Amniotic stem cell (primary cell): ENCODE results near the gene NAA11.

Experiments
- DNase-seq: peaks from one replicate; lab custom pipeline; 2025; lab: John Stamatoyannopoulos, UW

Gene NAA11

DNA sequence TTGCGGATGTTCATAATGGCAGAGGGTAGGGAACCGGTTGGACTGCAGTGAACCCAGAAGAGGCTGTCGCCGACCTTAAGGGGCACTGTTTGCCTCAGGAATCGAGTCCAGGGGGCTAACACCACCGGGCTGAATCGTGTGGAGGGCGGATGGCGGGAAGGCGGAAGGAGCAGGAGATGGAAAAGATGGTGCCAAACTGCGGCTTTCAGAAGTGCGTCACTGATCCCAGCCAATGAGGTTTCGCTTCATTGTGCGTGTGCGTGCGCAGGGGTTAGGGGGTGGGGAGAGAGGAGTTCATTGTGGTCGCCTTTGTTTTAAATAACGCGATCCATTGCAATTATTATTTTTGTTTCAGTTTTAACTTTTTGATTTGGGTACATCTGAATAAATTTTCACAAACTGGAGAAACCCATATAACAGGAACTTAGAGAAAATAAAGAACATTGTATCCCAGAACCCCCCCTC lies at the start of gene NAA11:
Gene NAA11, minus strand, starts transcription at position 198 of the 465 bp plus-strand sequence. Its CDS starts 184 bp downstream, at position 14.
- no peak for DNase-seq

DNA sequence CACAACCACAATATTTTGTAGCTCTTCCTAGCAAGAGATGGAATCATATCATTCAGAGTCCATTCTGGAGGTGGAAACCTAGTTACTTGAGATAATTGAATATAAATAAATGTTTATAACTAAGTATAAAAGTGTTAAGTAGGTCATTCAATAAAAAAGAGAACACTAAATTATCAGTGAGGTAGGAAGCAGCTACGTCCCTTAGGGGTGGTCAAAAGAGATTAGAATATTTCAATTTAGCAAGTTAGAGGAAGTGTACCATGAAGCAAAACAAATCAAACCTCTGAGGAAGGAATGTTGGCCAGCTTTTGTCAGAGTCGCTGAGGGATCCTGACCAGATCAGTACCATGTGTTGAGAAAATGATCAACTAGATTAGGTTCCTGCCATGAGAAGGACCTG lies 44.2 kb upstream of the NAA11 start:
- no peak for DNase-seq

DNA sequence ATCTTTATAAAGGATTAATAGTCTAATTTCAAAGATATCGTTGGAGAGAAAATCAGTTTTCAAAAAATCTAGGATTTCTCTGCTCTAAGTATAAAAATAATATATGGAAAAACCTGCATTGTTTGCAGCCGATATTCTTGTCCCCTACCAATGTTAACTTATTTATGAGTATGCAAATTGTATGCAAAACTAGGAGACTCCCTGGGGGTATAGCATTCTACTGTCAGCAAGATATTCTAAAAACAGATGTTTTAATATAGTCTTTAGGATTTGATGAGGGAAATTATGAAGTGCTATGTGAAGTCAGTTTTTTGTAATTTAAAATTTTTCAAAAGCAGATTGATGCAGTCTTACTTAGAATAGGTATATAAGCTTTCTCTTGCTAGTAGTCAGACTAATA lies 41.2 kb upstream of the NAA11 start:
- DNase-seq: no peak

DNA sequence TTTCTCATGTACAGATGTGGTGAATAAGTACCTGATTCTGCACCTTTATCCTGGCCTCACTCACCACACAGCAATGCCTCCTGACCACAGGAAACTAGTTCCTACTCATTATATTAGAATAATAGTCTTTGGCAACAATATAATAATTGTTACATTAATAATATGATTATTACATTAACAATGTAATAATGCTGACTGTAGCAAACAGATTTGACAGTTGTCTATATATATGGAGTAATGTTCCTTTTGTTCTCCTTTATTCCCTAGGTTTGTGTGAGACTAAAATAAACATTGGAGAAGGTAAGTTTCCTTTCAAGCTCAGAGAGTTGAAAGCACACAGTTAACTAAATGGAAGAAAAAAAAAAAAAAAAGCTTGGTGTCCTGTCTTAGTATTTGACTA lies 40.6 kb upstream of the NAA11 start:
- DNase-seq: no peak

DNA sequence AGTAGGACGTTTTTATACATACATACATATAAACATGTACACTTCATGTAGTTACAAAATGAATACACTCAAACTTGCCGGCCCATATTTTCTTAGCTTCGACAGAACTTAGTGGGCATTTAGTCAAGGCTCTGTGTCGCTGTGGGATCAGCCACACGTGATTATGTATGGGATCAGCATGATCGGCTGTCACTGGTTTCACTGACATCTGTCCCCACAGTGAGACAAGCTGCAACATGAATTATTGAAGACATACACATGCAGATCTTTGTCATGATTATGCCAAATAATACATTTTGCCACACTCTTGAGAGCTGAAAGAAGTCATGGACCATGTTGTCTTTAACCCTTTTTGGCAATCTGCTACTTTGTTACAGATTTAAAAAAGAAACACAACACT lies 38.2 kb upstream of the NAA11 start:
- DNase-seq: no peak

DNA sequence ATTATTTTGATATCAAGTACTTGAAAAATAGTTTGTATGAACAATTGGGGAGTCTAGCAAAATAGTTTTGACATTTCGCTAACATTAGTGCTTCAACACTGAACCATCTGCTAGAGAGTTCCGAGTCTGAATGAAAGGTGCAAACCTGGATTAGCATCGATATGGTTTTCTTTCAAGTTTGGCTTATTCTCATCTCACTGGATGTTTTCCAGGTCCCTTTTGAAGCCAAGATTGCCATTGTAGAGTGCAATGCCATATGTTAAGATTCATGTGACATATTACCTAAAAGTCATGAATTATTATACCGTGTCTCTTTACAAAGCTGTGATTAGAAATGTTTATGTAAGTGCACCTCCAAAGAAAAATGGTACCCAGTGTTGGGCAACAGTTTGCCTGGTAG lies 36.8 kb upstream of the NAA11 start:
- no peak for DNase-seq

DNA sequence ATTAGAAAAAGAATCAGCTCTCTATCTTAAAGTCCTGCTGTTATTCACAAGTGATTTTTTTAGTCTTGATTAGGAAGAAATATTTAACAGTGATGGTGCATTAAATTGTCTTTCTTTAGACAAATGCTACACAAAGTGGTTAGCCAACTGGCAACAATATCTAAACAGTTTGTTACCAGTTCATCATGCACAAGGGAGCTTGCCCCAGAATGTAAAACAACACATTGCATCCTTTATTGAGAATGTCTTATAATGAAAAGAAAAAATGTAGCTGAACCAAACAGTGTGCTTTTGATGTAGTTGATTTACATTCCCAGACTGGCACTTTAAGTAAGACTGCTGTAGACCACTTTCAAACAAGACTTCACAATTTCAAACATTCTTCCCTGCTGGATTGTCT lies 34.1 kb upstream of the NAA11 start:
- DNase-seq: no peak

DNA sequence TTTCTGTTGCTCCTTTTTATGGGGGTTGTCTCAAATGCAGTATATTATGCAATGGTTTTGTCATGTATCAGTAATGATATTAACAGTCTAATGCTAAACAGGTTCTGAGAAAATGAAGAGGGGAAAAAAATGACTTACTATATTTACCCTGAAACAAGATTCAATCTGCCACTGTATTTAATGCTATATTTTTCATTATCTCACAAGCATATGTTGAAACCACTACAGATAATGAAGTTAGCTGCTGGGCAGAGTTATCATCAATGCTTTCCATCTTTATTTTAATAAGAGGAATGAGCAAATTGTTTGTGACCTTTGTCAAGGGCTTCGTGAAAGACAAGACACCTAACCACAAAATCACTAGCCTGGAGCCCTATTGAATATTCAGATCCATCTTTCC lies 32.6 kb upstream of the NAA11 start:
- DNase-seq: no peak

DNA sequence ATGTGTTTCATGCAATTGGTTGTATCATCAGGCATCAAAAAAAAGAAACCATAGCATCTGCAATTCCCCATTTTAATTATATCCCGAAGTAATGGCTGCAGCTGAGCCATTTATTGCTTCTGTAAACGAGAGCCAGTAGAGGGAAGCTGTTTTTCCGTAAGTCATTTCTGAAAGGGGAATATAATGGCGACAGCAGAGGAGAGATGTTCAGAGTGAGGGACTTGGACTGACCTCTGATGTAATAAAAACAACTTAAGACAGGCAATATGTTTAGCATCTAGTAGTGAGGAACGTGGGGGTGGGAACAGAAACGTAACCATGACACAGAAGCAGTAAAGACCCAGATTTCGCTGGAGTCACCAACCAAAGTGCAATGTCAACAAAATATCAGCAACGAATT lies 31.5 kb upstream of the NAA11 start:
- no peak for DNase-seq

DNA sequence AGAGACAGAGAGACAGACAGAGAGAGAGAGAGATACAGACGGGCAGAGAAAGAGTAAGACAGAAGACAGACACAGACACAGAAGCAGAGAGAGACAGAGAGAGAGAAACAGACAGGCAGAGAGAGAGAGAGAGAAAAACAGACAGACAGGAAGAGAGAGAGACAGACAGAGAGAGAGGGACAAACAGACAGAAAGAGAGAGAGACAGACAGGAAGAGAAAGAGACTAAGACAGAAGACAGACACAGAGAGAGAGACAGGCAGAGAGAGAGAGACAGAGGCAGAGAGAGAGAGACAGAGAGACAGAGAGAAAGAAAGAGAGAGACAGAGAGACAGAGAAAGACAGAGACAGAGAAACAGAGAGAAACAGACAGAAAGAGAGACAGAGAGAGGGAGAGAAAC lies 27.2 kb upstream of the NAA11 start:
- DNase-seq: no peak

DNA sequence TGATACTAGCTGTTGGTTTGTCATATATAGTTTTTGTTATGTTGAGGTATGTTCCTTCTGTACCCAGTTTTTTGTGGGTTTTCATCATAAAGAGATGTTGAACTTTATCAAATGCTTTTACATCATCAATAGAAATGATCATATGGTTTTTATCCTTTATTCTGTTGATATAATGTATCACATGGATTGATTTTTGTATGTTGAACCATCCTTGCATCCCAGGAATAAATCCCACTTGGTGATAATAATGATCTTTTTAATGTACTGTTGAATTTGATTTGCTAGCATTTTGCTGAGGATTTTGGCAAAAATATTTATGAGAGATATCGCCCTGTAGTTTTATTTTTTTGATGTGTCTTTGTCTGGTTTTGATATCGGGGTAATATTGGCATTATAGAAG lies 22.5 kb upstream of the NAA11 start:
- no peak for DNase-seq

DNA sequence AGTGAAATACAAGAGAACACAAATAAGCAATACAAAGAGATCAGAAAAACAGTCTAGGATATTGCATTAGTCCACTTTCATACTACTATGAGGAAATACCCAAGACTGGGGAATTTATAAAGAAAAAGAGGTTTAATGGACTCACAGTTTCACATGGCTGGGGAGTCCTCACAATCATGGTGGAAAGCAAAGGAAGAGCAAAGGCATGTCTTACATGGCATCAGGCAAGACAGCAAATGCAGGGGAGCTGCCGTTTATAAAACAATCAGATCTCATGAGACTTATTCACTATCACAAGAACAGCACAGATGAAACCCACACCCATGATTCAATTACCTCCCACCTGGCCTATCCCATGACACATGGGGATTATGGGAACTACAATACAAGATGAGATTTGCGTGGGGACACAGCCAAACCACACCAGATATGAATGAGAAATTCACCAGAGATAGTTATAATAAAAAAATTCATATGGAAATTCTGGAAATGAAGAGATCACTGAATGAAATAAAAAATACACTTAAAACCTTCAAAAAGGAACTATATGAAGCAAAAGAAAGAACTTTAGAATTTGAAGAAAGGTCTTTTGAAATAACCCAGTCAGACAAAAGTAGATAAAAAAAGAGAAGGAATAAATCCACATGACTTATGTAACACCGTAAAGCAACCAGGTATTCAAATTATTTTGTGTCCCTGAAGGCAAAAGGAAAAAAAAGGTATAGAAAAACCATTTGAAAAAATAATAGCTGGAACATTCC lies 16.2 kb upstream of the NAA11 start:
- DNase-seq: no peak

DNA sequence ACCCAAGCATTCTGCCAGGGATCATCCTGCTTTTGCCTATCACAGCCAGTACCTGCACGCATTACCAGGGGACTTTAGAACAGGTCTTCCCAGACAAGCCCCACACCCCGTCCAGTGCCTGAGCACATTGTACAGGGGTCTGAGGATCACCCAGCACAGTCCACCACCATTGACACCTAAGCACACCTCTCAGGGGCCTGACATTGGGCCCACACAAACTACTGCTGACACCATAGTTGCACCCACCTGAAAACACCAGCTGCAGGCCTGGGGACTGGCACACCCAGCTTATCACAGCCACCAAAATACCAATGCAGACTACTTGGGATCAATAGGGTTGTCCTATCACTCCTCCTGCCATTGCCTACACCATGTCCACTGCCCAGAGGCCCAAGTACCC lies 14.7 kb upstream of the NAA11 start:
- no peak for DNase-seq

DNA sequence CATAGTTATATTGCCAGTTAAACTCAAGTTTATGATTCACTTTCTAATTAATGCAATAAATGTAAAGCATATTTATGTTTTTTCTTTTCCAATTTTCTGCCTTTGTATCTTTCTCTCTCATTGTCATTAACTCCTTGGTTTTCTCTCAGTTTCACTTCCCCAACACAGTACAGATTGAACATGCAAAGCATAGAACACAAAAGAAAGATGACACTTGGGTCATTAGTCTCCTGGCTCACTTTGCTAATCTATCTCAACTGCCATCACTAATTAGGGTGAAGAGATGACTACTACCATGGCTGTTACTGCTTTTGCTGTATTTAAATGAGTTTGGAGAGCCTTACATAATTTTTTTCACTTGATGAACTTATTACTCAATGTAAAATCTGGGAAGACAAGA lies 12.3 kb upstream of the NAA11 start:
- DNase-seq: no peak

DNA sequence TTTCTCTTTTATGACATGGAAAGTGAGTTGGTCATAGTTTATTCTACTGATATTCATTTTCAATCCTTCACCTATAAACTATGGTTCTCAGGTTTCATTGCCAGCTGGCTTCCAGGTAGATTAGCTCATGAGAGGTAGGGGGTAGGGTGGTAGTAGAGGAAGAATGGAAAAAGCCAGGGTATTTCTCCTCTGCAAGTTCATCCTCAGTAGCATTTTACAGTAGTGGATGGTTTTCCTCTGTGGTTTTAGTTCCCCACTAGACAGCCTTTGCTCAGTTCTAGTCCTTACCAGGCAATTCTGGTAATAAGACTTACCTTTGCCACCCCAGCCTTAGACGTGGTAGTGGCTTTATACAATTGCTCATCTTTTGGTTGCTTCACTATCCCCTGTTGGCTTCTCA lies 8.9 kb upstream of the NAA11 start:
- DNase-seq: no peak

DNA sequence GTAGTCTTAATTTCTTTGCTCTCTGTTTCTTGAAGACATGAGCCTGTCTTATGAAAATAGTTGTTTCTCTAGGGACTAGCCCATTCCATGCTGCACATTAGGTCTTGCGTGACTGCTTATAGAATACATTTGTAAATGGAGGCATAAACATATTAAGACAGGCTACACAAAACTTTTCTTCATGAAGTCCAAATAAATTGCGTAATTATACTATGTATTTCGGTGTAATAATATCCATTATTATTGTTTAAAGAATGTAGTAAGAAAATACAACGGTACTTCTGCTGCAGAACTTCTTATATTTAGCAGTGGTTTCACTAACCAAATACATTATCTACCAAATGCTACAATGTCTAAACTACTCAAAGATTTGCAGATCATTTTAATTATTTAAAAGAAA lies 8.5 kb upstream of the NAA11 start:
- DNase-seq: no peak

DNA sequence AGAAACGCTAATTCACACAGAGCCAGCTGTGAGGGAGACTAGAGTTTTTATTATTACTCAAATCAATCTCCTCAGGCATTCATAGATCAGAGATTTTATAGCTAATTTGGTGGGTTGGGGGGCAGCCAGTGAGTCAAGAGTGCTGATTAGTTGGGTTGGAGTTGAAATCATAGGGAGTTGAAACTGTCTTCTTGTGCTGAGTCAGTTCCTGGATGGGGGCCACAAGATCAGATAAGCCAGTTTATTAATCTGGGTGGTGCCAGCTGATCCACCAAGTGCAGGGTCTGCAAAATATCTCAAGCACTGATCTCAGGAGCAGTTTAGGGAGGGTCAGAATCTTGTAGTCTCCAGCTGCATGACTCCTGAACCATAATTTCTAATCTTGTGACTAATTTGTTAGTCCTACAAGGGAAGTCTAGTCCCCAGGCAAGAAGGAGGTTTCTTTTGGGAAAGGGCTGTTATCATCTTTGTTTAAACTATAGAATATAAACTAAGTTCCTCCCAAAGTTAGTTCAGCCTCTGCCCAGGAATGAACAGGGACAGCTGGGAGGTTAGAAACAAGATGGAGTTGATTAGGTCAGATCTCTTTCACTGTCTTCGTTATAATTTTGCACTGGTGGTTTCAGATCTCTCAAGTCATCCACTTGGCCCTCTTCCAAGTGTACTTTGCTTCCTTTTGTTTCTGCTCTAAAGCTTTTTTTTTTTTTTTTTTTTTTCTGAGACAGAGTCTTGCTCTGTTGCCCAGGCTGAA lies 5.4 kb upstream of the NAA11 start:
- DNase-seq: no peak

DNA sequence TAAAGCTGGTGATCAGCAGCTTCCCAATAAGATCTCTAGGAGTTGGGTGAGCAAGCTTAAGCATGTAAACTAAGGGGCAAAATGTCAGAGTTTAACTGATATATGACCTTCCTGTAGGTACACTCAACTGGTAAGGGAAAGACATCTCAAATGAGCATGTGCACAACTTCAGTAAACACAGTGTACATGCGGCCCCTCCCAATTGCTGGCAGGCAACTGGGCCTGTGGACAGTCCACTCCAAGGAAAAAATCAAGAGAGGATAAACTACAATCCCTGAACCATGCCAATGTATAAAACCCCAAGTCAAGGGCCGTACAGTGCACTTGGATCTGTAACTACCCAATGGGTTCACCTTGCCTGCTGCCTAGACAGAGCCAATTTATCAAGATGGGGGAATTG lies 4.9 kb upstream of the NAA11 start:
- no peak for DNase-seq

DNA sequence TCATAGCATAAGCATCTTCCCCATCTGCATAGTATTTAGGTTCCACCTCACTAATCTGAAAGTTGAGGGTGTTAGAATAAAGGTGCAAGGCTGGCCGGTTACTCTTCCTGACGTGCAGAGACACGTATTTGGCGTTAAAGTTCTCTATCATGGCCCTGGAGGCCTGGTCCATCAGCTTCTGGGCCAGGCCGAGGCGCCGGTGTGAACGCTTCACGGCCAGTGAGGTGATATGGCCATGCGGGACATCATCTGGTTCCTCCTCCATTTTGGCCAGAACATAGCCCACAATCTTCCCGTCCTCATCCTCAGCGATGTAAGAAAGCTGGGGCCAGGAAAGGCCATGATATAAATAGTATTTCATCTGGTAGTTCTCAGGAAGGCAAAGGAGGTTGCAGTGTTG lies 425 bp downstream of the NAA11 start:
- DNase-seq: no peak

DNA sequence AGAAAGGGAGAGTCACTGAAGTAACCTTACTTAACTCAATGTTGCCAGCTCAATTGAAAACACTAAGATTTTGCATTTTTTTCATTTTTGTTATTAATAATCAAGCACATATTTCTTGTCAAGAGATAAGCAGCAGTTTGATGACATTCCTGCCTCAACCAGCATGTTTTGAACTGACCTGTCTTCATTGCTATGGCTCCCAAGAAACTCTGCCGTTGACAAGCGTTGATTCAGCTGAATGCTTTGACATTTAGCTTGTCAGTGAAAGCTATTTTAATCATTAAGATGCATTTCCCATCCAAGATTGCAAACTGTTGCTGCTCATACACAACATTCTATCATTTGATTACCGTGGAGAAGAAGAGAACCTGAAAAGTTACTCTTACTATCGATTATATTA lies 5.9 kb downstream of the NAA11 start:
- no peak for DNase-seq

DNA sequence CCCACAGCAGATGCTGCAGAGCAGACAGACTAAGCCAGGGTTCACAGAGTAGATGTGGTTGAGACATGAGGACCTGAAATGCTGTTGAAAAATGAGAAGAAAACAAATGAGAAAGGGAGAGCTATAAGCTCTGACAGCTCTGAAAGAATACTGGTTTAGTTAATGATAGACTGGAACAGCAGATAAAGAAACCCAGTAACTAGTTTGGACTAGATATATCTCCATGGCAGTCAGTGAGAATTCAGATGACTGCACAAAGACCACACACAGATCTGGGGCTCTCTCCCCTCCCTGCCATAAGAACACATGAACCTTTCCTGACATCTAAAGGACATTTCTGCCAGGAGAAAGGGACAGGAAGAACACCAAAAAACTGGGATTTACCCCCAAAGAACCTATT lies 8.2 kb downstream of the NAA11 start:
- DNase-seq: no peak

DNA sequence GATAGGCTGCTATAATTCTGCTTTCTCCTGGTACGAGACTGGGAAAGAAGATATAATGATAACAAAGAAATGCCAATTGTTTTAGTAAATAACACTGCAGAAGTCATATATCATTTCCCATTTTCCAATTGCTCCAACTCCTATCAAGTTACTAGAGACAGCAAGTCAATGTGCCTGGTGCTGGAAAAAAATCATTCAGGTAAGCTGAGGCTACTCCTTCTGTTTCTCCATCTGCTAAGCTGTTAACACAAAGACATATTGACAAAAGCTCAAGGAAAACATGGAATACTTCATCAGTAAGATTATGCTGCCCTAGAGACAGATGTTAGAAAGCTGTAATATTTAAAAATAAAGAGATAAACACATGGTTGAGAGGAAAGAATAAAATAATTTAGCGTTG lies 10.0 kb downstream of the NAA11 start:
- no peak for DNase-seq

DNA sequence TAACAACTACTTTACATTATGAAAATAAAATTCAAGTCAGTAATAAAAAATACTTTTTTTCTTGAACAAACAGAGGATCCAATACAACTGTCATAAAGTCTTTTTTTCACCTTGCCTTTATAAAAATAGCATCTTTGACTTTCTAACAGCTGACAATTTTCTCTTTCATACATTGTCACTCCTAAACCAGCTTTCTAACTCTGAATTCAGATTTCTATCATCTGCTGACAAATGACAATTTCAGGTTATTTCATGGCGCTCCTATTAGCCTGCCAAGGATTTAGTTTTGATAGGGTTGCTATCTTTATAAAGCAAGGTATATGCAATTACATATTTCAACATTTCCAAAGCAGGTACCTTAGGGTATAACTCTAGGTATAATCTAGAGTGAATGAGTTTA lies 14.6 kb downstream of the NAA11 start:
- DNase-seq: no peak

DNA sequence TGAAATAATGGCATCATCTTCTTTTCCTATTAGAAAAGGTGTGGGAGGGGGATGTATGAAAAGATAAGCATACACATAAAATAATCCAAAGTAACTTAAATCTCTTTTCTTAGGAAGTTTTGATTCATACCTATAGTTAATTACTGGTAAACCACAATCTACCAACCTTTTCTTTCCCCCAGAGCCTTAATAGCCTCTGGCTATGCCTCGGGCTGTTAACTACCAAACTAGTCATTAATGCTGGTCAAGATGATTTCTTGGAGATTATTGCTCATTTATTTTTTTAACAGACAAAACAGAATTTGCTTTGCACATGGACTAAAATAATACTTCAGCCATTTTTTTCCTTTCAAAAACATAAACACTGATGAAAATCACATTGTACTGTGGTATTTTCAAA lies 16.9 kb downstream of the NAA11 start:
- DNase-seq: no peak
